Endothelial cell of umbilical vein (primary cell): Measurements from ENCODE around the gene MCM8. TPM values are rescaled to one million over a fixed set of nuclear protein-coding genes. Genes with fewer than 3 reads are reported as not detected.

Experiments used
- BruUV-seq: library from RNA; stranded (reverse); fragments of 400-500 nt; replicated peaks from 2 replicates; lab custom pipeline; 2021; lab: Mats Ljungman, UMichigan
- CTCF ChIA-PET: fragments of 300-600, 350-600 bp; sonication (Branson Sonifier 250); formaldehyde crosslinking; loops from one replicate; lab custom pipeline; 2021; ENCODE audit warnings: antibody characterized with exemption, inconsistent platforms; lab: Charles Lee
- POLR2A ChIA-PET: fragments of 300-600, 350-600 bp; sonication (Branson Sonifier 250); formaldehyde crosslinking; loops from one replicate; lab custom pipeline; 2021; ENCODE audit warnings: antibody characterized with exemption, inconsistent platforms; lab: Charles Lee
- DNase-seq: peaks from one replicate; pipeline ENCODE4 v3.0.0-alpha.2; 2011; ENCODE audit warnings: low read depth, low spot score
- FAIRE-seq: peaks from 2 replicates; lab custom pipeline; 2011; peaks lifted over from hg19 to GRCh38; lab: Jason Lieb, UNC
- H2AFZ ChIP-seq: 2 replicates; pipeline ENCODE4 v1.6.0; 2012; ENCODE audit warnings: low read depth, low read length, control low read depth, inconsistent platforms
- H3K27ac ChIP-seq: 2 replicates; pipeline ENCODE4 v1.5.1; 2011; ENCODE audit warnings: low read depth, mild to moderate bottlenecking, control low read depth, low read length, moderate library complexity; ENCODE audit not compliant: insufficient read depth
- H3K27me3 ChIP-seq, 2 experiments: 2 replicates each; pipeline versions ENCODE4 v1.6.0 to v1.6.1; 2011; ENCODE audit warnings: low read length in 2 of 2, mixed read lengths in 1 of 2; ENCODE audit not compliant: control insufficient read depth in 2 of 2, insufficient read depth in 2 of 2
- H3K36me3 ChIP-seq, 2 experiments: 2 replicates in 1 of 2; 3 replicates in 1 of 2; pipeline ENCODE4 v1.5.1; 2011; ENCODE audit warnings: low read length in 2 of 2, mild to moderate bottlenecking in 1 of 2, moderate library complexity in 1 of 2; ENCODE audit not compliant: control insufficient read depth in 2 of 2, insufficient read depth in 2 of 2; ENCODE audit errors: extremely low read depth in 1 of 2
- H3K4me1 ChIP-seq: 3 replicates; pipeline ENCODE4 v1.5.1; 2011; ENCODE audit warnings: mild to moderate bottlenecking, low read length; ENCODE audit not compliant: control insufficient read depth, insufficient read depth; ENCODE audit errors: extremely low read depth
- H3K4me2 ChIP-seq: 2 replicates; pipeline ENCODE4 v1.6.1; 2011; ENCODE audit warnings: low read length, control low read depth, mixed read lengths; ENCODE audit not compliant: insufficient read depth
- H3K4me3 ChIP-seq, 3 experiments: fragments of 200-600 bp in 1 of 3; sonication (generic), shearing (Covaris generic) in 1 of 3; replicated peaks in 1 of 3; 2 replicates each; pipeline ENCODE4 v1.5.1; 2011 to 2016; ENCODE audit warnings: control low read depth in 3 of 3, low read length in 3 of 3, mild to moderate bottlenecking in 2 of 3, inconsistent platforms in 1 of 3, low read depth in 1 of 3, moderate library complexity in 1 of 3; ENCODE audit not compliant: insufficient read depth in 1 of 3
- H3K79me2 ChIP-seq: 2 replicates; pipeline ENCODE4 v1.6.0; 2012; ENCODE audit warnings: low read length, inconsistent platforms; ENCODE audit not compliant: control insufficient read depth, insufficient read depth
- H3K9ac ChIP-seq: replicated peaks from 2 replicates; pipeline ENCODE3; 2011; ENCODE audit warnings: low read length, control low read depth; ENCODE audit not compliant: insufficient read depth; ENCODE audit errors: extremely low read depth
- H3K9me1 ChIP-seq: replicated peaks from 3 replicates; pipeline ENCODE4 v1.6.0; 2011; ENCODE audit warnings: mild to moderate bottlenecking, low read length; ENCODE audit not compliant: control insufficient read depth, insufficient read depth; ENCODE audit errors: extremely low read depth
- H3K9me3 ChIP-seq: replicated peaks from 2 replicates; pipeline ENCODE4 v1.5.1; 2012; ENCODE audit warnings: low read length, inconsistent platforms; ENCODE audit not compliant: control insufficient read depth, insufficient read depth
- H4K20me1 ChIP-seq: replicated peaks from 2 replicates; pipeline ENCODE3; 2011; ENCODE audit warnings: mild to moderate bottlenecking, low read length; ENCODE audit not compliant: control insufficient read depth, insufficient read depth; ENCODE audit errors: extremely low read depth
- FOS ChIP-seq: IDR thresholded peaks from 2 replicates; pipeline ENCODE4 v1.6.1; 2011; ENCODE audit warnings: mild to moderate bottlenecking, low read length, moderate library complexity, borderline replicate concordance; ENCODE audit not compliant: insufficient read depth
- GATA2 ChIP-seq: IDR thresholded peaks from 2 replicates; pipeline ENCODE4 v1.7.0; 2011; ENCODE audit warnings: low read depth, mild to moderate bottlenecking, moderate library complexity, mixed read lengths, low read length; ENCODE audit not compliant: insufficient read length, insufficient read depth
- MYC ChIP-seq: IDR thresholded peaks from one replicate; pipeline ENCODE4 v1.6.1; 2011; ENCODE audit warnings: mild to moderate bottlenecking, low read depth, low read length
- POLR2A ChIP-seq: IDR thresholded peaks from 2 replicates; pipeline ENCODE4 v1.6.1; 2012; ENCODE audit warnings: low read depth, mild to moderate bottlenecking, control low read depth, low read length
- POLR2AphosphoS5 ChIP-seq: IDR thresholded peaks from 2 replicates; pipeline ENCODE4 v1.6.1; 2012; ENCODE audit warnings: low read depth, mild to moderate bottlenecking, control low read depth, low read length, moderate library complexity; ENCODE audit not compliant: insufficient read depth
- dilution Hi-C: fragments of 300-500 bp; cut with MboI; formaldehyde crosslinking; loops from one replicate; pipeline ENCODE4 v1.15.0; 2019; ENCODE audit warnings: low sequenced_read_pairs; ENCODE audit not compliant: extremely low pct_ligation_motif_present
- intact Hi-C: fragments of 100-400 bp; cut with micrococcal nuclease; formaldehyde crosslinking; loops from one replicate; pipeline ENCODE4 v1.10.0; 2022
- polyA plus RNA-seq, 4 experiments: library from polyadenylated mRNA; depleted of rRNA in 3 of 4; stranded (reverse) in 3 of 4; unstranded in 1 of 4; fragments of >200 nt; gene quantifications; 2 replicates each; pipeline versions ENCODE4 v1.2.1 to v1.2.3, GENCODE V29; 2011 to 2012; ENCODE audit warnings: missing spikeins in 1 of 4
- total RNA-seq: library from RNA; stranded (reverse); gene quantifications from 2 replicates; pipeline ENCODE4 v1.2.3, GENCODE V29; 2021
- TF ChIP-seq, protein P1 (sequence below): IDR thresholded peaks from 2 replicates; pipeline ENCODE4 v1.6.1; 2011; ENCODE audit not compliant: insufficient read depth, insufficient read length

MCM8 gene
- total and polyA plus RNA-seq, 2 donors (not counting 3 experiments of a cell fraction or from before 2014, with no cell fraction given), result 2.9 to 14.4 TPM

- Histone ChIP-seq H3K27me3 (no peaks in the 10 kb centered on the region), H3K79me2 (peaks cover 36% of the 10 kb centered on the region), H3K4me3 (peak overlapping the region; percentile 62 to 84 (median 80)), H3K4me2 (peak overlapping the region; percentile 87), H3K9me1 (no peaks in the 10 kb centered on the region), H3K27ac (peak overlapping the region; percentile 48), H3K9ac (peak overlapping the region; percentile 73), H2AFZ (peak overlapping the region; percentile 20), H3K9me3 (no peaks in the 10 kb centered on the region), H4K20me1 (peaks cover 3% of the 10 kb centered on the region), H3K4me1 (peaks cover 23% of the 10 kb centered on the region), H3K36me3 (peaks cover 0 to 3% of the 10 kb centered on the region in 2 experiments)
- DNase-seq, result peak; percentile 13
- no peak for FAIRE-seq
- intact Hi-C loops (no loop called here), dilution Hi-C loops (no loop called here)
- CTCF ChIA-PET, result interaction anchor here (0.6 kb wide), 1 partner anchor 117 kb away, joined by 3 read pairs; no protein-coding TSS in a partner anchor
- POLR2A ChIA-PET, result no interaction called here
- TF ChIP-seq FOS, result no peak
- no peak for TF ChIP-seq MYC
- TF ChIP-seq, protein P1, sequence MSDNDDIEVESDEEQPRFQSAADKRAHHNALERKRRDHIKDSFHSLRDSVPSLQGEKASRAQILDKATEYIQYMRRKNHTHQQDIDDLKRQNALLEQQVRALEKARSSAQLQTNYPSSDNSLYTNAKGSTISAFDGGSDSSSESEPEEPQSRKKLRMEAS, result no peak
- no peak for TF ChIP-seq POLR2A
- TF ChIP-seq POLR2AphosphoS5, result no peak
- BruUV-seq, result no TSS peak
Measured at GRCh38 chr20:6006603-6006949, 56.1 kb downstream of the MCM8 start.

- H3K4me3 ChIP-seq, result peak overlapping the region; percentile 62 to 84 (median 80)
- no peaks in the 10 kb centered on the region for H3K9me3 ChIP-seq
- ChIA-PET CTCF (interaction anchor here (0.6 kb wide), 1 partner anchor 117 kb away, joined by 3 read pairs; no protein-coding TSS in a partner anchor), POLR2A (interaction anchor here (0.6 kb wide), 1 partner anchor 101 kb away, joined by 4 read pairs; no protein-coding TSS in a partner anchor)
- peaks cover 3% of the 10 kb centered on the region for H4K20me1 ChIP-seq
- no peaks in the 10 kb centered on the region for H3K27me3 ChIP-seq
- H3K36me3 ChIP-seq, result peaks cover 0 to 5% of the 10 kb centered on the region in 2 experiments
- intact Hi-C loops (no loop called here), dilution Hi-C loops (no loop called here)
- no peak overlapping the region for H2AFZ ChIP-seq
- BruUV-seq, result TSS peak; percentile 38
- H3K4me2 ChIP-seq, result peak overlapping the region; percentile 87
- FAIRE-seq, result no peak
- no peak overlapping the region for H3K27ac ChIP-seq
- DNase-seq, result peak; percentile 23
- TF ChIP-seq, protein P1, result no peak
- TF ChIP-seq GATA2, result peak; percentile 14
- peak overlapping the region; percentile 73 for H3K9ac ChIP-seq
- peaks cover 23% of the 10 kb centered on the region for H3K4me1 ChIP-seq
- no peaks in the 10 kb centered on the region for H3K9me1 ChIP-seq
- peaks cover 37% of the 10 kb centered on the region for H3K79me2 ChIP-seq
Measured at GRCh38 chr20:6007094-6007528, 56.7 kb downstream of the MCM8 start.
